ENCODE measurements around the gene YOD1. TPM values are rescaled to one million over a fixed set of nuclear protein-coding genes. Genes with fewer than 3 reads are reported as not detected.
A peak's percentile ranks its signal among the peaks of the same experiment; 100 is the strongest.

Gene YOD1
- total RNA-seq, 2 donors from 2014 or later = 3.5 to 4.7 TPM

- Histone ChIP-seq H3K36me3 (no peaks in the 10 kb centered on the region), H3K27me3 (no peaks in the 10 kb centered on the region), H3K27ac (no peak overlapping the region), H3K4me1 (no peaks in the 10 kb centered on the region), H3K9me3 (no peaks in the 10 kb centered on the region), H3K4me3 (no peak overlapping the region)
- no peak for TF ChIP-seq CTCF (IDR thresholded peaks at IDR 0.05)
- DNase-seq (ENCODE audit: low spot score) = no peak
Measured at GRCh38 chr1:207007352-207008033, 43.5 kb downstream of the YOD1 start.

GRCh38 chr1:207006914-207007313 lies 44.1 kb downstream of the YOD1 start:
- Histone ChIP-seq H3K36me3 (no peaks in the 10 kb centered on the region), H3K4me1 (no peaks in the 10 kb centered on the region), H3K27ac (no peak overlapping the region), H3K4me3 (no peak overlapping the region), H3K9me3 (no peaks in the 10 kb centered on the region), H3K27me3 (no peaks in the 10 kb centered on the region)
- DNase-seq (ENCODE audit: low spot score) = no peak
- no peak for TF ChIP-seq CTCF (IDR thresholded peaks at IDR 0.05)

- Histone ChIP-seq H3K27me3 (no peaks in the 10 kb centered on the region), H3K9me3 (no peaks in the 10 kb centered on the region), H3K36me3 (no peaks in the 10 kb centered on the region), H3K4me3 (no peak overlapping the region), H3K27ac (no peak overlapping the region), H3K4me1 (no peaks in the 10 kb centered on the region)
- no peak for DNase-seq (ENCODE audit: low spot score)
- no peak for TF ChIP-seq CTCF (IDR thresholded peaks at IDR 0.05)
Measured at GRCh38 chr1:207006083-207006482, 44.9 kb downstream of the YOD1 start.

GRCh38 chr1:207004931-207005830 lies 45.8 kb downstream of the YOD1 start:
- peak; percentile 50 to 66 for TF ChIP-seq CTCF (IDR thresholded peaks at IDR 0.05)
- no peak for DNase-seq (ENCODE audit: low spot score)
- Histone ChIP-seq H3K4me1 (no peaks in the 10 kb centered on the region), H3K27me3 (no peaks in the 10 kb centered on the region), H3K36me3 (no peaks in the 10 kb centered on the region), H3K4me3 (no peak overlapping the region), H3K9me3 (no peaks in the 10 kb centered on the region), H3K27ac (no peak overlapping the region)

- Histone ChIP-seq H3K27ac (no peak overlapping the region), H3K4me1 (no peaks in the 10 kb centered on the region), H3K4me3 (no peak overlapping the region), H3K27me3 (no peaks in the 10 kb centered on the region), H3K9me3 (no peaks in the 10 kb centered on the region), H3K36me3 (no peaks in the 10 kb centered on the region)
- no peak for TF ChIP-seq CTCF (IDR thresholded peaks at IDR 0.05)
- DNase-seq (ENCODE audit: low spot score) = no peak
Measured at GRCh38 chr1:207003210-207003609, 47.8 kb downstream of the YOD1 start.

Data from right atrium auricular region (tissue), 2 donors.